ENCODE measurements around the gene KBTBD2.
A peak's percentile ranks its signal among the peaks of the same experiment; 100 is the strongest.
"Not testable (repeated sequence)": the region's sequence is repeated elsewhere in the genome, so short reads cannot be mapped to it uniquely, and the experiment has no call there.

Gene KBTBD2

GRCh38 chr7:32892521-32893206 is 1.1 kb upstream of the KBTBD2 start:
- no peak for DNase-seq

DNA sequence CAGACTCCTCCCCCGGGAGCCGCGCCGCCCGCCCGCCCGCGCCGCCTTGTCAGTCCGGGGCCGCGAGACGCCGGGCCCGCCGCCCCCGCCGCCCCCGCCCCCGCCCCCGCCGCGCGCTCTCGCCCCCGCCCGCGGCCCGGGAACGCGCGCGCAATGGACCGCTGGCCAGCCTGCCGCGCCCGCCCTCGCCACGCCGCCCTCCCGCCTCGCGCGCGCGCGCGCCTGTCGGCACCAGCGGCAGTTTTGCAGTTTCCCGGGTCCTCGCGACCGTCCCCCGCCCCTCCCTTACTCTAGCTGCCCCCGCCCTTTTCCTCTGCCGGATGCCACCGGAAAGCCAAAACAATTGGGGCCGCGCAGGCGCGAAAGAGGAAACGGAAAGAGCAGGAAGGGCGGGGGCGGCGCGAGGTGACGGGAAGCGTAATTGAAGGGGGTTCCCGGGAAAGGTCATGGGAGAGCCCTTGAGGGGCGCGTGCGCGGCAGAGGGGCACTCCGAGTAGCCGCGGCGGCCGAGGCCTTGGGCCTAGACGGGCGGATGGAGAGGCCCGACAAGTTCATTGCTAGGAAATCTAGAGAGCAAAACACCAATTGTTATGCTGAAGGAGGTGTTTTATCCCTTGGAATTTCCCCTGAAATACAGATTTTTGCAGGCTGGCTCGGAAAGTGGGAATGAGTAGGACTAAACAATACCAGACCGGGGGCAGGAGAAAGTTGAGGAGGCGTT is 400 bp upstream of the KBTBD2 start:
- DNase-seq, result peak; percentile 98

- DNase-seq, result no peak
Measured at GRCh38 chr7:32890793-32891042, 842 bp downstream of the KBTBD2 start.

GRCh38 chr7:32890010-32890792 is 1.4 kb downstream of the KBTBD2 start:
- peak; percentile 43 for DNase-seq

- DNase-seq, result no peak
Measured at GRCh38 chr7:32888505-32888904, 3.1 kb downstream of the KBTBD2 start.

GRCh38 chr7:32887395-32887794 is 4.2 kb downstream of the KBTBD2 start:
- DNase-seq, result no peak

- no peak for DNase-seq
Measured at GRCh38 chr7:32881074-32881982, 10.2 kb downstream of the KBTBD2 start.

GRCh38 chr7:32879460-32879859 is 12.1 kb downstream of the KBTBD2 start:
- DNase-seq, result no peak

DNA sequence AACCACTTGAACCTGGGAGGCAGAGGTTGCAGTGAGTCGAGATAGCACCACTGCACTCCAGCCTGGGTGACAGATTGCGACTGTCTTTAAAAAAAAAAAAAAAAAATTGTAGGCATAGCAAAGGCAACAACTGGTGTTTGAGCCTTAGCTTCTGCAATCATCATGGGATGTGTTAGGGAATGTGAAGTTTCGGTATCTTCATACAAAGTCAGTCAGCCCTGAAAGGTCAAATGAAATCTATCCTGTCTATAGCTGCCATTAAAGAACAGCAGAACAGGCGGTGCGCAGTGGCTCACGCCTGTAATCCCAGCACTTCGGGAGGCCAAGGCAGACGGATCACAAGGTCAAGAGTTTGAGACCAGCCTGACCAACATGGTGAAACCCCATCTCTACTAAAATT is 13.5 kb downstream of the KBTBD2 start:
- not testable (repeated sequence) for DNase-seq

DNA sequence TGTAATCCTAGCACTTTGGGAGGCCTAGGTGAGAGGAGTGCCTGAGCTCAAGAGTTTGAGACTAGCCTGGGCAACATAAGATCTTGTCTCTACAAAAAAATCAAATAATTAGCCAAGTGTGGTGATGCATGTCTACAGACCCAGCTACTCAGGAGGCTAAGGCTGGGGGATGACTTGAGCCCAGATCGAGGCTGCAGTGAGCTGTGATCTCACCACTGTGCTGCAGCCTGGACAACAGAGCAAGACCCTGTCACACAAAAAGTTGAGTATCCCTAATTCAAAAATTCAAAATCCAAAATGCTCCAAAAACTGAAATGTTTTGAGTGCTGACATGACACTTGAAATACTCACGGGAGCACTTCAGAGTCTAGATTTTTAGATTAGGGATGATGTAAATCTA is 19.1 kb downstream of the KBTBD2 start:
- no peak for DNase-seq

GRCh38 chr7:32871624-32872371 is 19.8 kb downstream of the KBTBD2 start:
- DNase-seq, result no peak

DNA sequence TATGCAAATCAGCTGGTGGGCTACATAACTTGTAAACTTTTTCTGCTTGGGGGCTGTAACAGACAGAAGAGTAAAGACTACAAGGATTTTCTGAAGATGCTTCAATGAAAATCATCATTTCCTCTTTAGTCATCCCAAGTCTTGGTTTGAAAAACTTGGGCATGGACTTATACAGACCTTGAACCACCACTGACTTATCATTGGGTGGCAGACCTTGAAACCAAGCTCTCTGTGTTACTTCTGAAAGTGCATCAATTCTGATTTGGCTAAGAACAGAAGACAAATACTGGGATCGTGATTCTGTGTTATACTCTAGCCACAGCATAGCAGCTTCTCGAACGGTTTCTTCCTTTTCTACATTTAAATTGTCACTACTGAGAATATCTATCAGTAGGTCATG is 21.3 kb downstream of the KBTBD2 start:
- DNase-seq, result no peak

- no peak for DNase-seq
Measured at GRCh38 chr7:32869716-32870115, 21.8 kb downstream of the KBTBD2 start.

GRCh38 chr7:32868116-32868515 is 23.4 kb downstream of the KBTBD2 start:
- no peak for DNase-seq

DNA sequence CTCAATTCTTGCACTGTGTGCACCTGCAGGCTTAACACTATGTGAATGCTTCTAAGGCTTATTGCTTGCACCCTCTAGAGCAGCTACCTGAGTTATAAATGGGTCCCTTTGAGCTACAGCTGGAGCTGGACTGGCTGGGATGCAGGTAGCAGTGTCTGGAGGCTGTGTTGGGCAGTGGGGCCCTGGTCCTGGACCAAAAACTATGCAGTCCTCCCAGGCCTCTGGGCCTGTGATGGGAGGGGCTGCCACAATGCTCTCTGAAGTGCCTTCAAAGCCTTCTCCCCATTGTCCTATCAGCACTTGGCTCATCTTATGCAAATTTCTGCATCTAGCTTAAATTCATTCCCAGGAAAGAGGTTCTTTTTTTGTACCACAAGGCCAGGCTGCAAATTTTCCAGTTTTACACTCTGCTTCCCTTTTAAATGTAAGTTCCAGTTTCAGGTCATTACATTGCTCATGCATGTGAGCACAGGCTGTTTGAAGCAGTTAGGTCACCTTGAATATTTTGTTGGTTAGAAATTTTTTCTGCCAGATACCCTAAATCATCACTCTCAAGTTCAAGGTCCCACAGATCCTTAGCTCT is 26.0 kb downstream of the KBTBD2 start:
- no peak for DNase-seq

GRCh38 chr7:32863872-32864271 is 27.7 kb downstream of the KBTBD2 start:
- DNase-seq, result not testable (repeated sequence)

DNA sequence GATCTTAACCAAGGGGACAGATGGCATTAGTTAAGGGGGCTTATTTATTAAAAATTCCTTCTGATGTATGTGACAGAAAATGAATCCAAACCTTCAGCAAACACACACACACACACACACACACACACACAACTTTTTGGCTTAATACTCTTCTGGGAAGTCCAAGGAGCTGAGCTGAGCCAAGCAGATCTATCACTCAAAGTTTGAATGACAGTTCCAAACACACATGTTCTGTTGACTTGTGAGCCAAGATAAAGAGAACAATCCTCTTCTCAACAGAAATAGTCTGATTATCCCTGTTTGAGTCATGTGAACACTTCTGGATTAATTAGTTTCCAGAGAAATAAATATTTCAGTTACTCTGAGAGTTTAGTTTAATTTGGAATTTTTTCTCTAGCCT is 31.5 kb downstream of the KBTBD2 start:
- no peak for DNase-seq

DNA sequence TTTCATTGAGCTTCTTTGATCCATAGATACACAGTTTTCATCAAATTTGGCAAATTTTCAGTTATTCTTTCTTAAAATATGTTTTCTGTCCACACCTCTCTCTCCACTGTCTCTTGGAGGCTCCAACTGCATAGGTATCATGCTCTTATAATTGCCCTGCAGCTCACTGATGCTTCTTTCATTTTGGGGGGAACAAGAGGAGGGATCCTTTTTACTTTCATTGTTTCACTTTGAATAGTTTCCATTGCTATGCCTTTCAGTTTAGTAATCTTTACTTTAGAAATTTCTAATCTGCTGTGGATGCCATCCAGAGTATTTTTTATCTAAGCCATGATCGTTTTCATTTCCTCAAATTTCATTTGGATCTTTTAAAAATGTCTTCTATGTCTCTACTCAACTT is 32.9 kb downstream of the KBTBD2 start:
- DNase-seq, result no peak

DNA sequence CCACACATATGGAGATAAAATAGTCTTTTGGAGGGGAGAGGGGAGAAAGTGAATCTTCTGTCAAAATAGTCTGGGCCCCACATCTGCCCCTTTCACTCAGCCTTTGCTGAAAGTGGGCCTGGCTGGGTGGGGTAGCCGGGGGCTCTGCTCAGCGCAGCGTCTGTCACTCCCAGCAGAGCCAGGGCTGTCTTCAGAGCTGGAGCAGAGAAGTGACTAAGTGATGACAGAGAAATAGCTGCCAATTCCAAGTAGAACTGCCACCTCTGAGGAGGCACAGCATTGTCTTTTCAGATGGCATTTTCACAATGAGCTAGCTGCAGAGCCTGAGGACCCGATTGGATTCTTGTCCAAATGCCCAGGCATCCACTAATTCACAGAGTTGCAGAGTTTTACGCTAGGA is 34.5 kb downstream of the KBTBD2 start:
- not testable (repeated sequence) for DNase-seq

GRCh38 chr7:32855837-32856775 is 35.5 kb downstream of the KBTBD2 start:
- DNase-seq, result not testable (repeated sequence)

- not testable (repeated sequence) for DNase-seq
Measured at GRCh38 chr7:32850654-32851053, 40.9 kb downstream of the KBTBD2 start.

All from left hindlimb (tissue), 1 donor.